ENCODE measurements around the gene VPS72.

- no peak for TF ChIP-seq CTCF (IDR thresholded peaks at IDR 0.05)
- TF ChIP-seq POLR2A (IDR thresholded peaks at IDR 0.05) = no peak
Observed at GRCh38 chr1:151221616-151222015, 31.6 kb upstream of the VPS72 start.

Data from heart left ventricle (tissue), 13 donors.